KOPT-K1 (cell line): ENCODE data around the gene DSEL.

Source experiments
- H3K27ac ChIP-seq: fragments of 200-600 bp; sonication (generic); 2 replicates; pipeline ENCODE4 v1.5.1; 2016; ENCODE audit warnings: antibody characterized with exemption, mild to moderate bottlenecking, low read depth, low read length; ENCODE audit not compliant: poor library complexity, severe bottlenecking
- H3K36me3 ChIP-seq: fragments of 200-600 bp; sonication (generic); 2 replicates; pipeline ENCODE4 v1.5.1; 2017; ENCODE audit warnings: antibody characterized with exemption, mild to moderate bottlenecking, low read length, moderate library complexity; ENCODE audit not compliant: insufficient read depth
- H3K9me3 ChIP-seq: fragments of 200-600 bp; sonication (generic); 2 replicates; pipeline ENCODE4 v1.5.1; 2017; ENCODE audit warnings: antibody characterized with exemption, low read length, mild to moderate bottlenecking; ENCODE audit not compliant: insufficient read depth, poor library complexity, severe bottlenecking

Gene DSEL

DNA sequence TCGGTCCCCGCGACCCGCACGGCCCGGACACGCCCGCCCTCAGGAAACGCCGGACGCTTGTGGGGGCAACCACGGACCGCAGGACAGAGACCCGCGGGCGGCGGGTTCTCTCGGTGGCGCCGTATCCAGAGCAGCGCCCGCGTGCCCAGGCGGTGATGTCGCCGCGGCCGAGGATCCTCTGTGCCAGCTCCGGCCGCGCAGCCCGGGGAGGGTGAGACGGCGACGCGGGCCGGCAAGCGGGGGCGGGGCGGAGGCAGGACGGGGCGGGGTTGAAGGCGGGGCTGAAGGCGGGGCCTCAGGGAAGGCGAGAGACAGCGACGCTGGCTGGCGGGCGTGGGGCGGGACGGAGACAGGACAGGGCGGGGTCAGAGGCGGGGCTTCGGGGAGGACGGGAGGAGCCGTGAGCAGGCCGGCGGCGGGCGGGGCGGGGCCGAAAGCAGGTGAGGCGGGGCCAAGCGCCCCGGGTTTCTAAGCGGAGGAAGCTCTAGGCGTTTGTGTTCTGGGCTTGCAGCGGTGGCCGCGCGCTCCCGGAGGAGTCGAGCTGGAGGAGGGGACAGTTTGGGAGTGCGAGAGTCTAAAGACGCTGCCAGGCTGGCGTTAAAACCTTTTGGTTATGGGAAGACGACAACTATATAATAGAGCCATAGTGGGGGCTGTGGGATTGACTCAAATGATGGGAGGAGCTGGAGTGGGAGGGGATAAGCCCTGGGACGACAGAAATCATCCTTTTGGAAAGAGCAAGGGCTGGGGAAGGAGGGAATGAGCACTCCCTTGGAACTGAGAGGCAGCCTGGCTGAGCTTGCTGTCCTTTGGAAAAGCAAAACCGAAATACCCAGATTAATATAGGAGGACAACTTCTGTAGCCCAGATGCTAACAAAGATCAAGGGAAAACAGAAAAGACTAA lies at the start of gene DSEL:
TSS of gene DSEL (minus strand) at position 182 of the 905 bp plus-strand sequence. CDS start 2,112 bp downstream, outside the sequence.
- H3K9me3 ChIP-seq = peaks cover 5% of the 10 kb centered on the region
- H3K36me3 ChIP-seq = no peaks in the 10 kb centered on the region
- H3K27ac ChIP-seq = no peak within 1 kb of the TSS

GRCh38 chr18:67553437-67553836 lies 36.9 kb upstream of the DSEL start:
- no peaks in the 10 kb centered on the region for H3K36me3 ChIP-seq
- no peak overlapping the region for H3K27ac ChIP-seq
- H3K9me3 ChIP-seq = no peaks in the 10 kb centered on the region

DNA sequence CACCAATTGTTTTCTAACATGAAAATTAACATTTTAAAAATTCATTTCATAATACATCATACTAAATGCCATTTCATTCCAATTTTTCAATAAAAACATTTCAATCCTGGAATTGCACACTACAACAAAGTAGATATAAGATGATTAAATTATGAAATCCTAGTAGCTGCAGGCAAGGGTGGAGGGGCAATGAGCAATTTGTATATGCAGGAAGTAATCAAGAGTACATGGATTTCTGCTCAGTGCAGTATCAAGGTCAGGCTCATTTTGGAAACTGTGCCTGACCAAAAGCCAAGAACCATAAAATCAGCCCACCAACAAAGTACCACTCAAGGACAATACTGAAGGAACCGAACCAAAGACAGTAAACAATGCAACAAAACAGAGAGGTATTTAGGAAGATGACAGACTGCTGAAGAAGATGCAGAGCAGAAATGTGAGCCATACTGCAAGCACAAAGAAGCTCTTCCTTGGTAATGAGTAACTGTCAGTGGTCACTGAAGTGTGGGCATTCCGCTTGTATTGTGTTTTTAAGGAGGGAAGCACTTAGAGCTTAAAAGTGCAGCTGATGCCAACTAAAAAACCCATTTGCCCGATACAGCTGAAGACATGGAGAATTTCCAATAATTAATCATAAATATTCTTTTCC lies 34.5 kb upstream of the DSEL start:
- Histone ChIP-seq H3K36me3 (no peaks in the 10 kb centered on the region), H3K27ac (no peak overlapping the region)

GRCh38 chr18:67549946-67550345 lies 33.4 kb upstream of the DSEL start:
- H3K27ac ChIP-seq = no peak overlapping the region
- H3K9me3 ChIP-seq = no peaks in the 10 kb centered on the region
- H3K36me3 ChIP-seq = no peaks in the 10 kb centered on the region

More for the DNA sequence above, 34.5 kb upstream of the DSEL start:
- H3K9me3 ChIP-seq = no peaks in the 10 kb centered on the region

DNA sequence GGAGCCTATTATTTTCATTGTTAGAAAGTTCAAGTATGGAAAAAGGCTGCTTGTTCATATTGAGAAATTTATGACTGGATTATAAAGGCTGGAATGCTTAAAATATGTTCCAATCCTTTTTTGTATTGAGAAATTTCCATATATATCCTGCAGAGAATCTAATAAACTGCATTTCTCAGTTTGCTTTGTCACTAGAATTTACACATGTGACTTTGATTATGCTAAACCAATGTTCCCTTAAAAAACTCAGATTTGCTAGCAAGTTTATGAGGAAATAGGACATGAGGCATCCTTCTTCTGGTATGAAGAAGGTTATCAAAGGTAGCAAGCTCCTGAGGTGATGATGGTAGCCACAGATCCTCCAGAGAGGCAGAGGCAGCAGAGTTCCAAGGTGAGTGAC lies 29.2 kb upstream of the DSEL start:
- H3K36me3 ChIP-seq = no peaks in the 10 kb centered on the region
- no peaks in the 10 kb centered on the region for H3K9me3 ChIP-seq
- H3K27ac ChIP-seq = no peak overlapping the region

DNA sequence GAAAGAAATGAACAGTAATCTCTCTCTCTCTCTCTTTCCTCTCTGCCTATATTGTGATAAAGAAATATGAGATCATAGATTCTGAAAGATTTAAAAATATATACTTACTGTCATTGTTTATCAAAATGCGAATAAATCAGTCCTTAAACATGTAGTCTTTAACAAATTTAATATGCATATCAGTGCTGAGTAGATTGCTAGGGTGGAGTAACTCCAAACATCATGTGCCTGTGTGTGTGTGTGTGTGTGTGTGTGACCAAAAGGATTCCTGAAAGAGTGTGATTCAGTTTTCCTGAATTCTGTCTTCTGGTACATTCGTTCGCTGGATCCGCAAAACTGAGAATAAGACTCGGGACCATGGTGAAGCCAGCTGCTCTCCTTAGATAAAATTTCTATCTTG lies 24.0 kb upstream of the DSEL start:
- Histone ChIP-seq H3K27ac (no peak overlapping the region), H3K9me3 (no peaks in the 10 kb centered on the region), H3K36me3 (no peaks in the 10 kb centered on the region)

DNA sequence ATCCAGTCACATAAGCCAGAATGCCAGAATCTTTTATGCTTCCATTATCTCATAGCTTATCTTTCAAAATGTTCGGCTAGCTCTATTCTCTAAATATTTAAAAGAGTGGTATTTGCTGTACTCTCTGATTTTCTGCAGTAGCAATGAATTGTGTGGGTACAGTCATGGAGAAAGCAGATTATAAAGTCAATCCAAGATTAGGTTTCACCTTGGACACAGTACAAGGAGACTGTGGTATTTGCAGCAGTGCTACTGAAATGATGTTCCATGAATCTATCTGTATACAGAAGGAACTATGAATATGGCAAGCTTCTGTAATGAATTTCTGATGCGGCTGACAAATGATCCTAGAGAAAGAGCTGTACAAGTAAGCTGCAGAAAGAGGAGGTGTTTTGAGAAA lies 15.4 kb upstream of the DSEL start:
- no peaks in the 10 kb centered on the region for H3K36me3 ChIP-seq
- H3K27ac ChIP-seq = no peak overlapping the region
- no peaks in the 10 kb centered on the region for H3K9me3 ChIP-seq

DNA sequence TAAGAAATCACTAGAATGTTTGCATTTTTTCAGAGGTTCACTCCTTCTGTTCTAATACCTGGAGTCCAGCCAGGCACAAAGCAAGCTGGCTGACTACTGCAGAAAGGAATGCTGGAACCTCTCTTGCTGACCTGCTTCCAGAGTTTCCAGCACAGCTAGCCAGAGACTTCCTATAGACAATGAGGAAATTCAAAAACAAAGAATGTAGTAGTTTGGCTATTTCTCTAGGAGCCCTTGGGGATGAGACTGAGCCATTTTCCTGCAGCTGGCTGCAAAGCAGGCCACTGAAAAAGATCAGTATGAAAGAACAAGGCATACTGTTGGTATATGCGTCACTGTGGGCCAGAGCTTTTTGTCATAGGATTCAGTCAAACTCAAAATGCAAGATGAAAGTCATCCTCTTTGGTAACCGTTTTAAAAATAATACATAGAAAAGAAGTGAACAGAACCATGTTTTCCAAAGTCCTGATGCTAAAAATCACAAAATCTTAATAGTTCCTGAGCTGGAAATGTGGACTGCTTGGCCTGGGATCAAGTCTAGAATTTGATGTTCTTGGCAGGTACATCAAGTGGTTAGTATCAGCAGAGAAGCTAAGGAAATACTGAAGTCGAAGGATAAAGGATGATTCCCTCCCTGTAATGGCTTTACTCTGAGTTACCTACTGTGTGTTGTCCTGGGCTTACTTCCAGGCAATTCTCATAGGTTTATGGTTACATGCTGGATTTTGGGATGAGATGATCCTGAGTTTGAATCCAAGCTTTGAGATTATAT lies 9.0 kb upstream of the DSEL start:
- no peaks in the 10 kb centered on the region for H3K9me3 ChIP-seq
- H3K27ac ChIP-seq = no peak overlapping the region
- H3K36me3 ChIP-seq = no peaks in the 10 kb centered on the region

GRCh38 chr18:67520351-67520921 lies 3.9 kb upstream of the DSEL start:
- Histone ChIP-seq H3K9me3 (peaks cover 5% of the 10 kb centered on the region), H3K36me3 (no peaks in the 10 kb centered on the region), H3K27ac (no peak overlapping the region)

DNA sequence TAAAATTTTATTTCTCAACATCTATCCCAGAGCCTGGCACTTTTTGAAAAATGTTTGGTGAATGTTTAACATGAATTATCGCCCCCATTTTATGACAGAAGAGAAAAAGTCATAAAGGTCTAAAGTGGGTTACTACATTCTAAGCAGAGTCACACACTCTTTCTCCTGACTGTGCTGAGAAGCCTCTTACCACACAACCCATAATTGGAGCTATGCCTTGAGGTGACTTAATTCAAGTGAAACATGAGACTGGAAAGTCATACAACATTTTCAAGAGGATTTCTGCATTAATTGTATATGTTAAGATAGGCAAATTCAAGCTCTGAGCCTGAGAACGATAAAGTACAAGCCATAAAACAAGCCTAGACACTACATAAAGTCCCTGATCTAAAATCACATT lies 3.1 kb upstream of the DSEL start:
- Histone ChIP-seq H3K9me3 (peaks cover 5% of the 10 kb centered on the region), H3K27ac (no peak overlapping the region), H3K36me3 (no peaks in the 10 kb centered on the region)

DNA sequence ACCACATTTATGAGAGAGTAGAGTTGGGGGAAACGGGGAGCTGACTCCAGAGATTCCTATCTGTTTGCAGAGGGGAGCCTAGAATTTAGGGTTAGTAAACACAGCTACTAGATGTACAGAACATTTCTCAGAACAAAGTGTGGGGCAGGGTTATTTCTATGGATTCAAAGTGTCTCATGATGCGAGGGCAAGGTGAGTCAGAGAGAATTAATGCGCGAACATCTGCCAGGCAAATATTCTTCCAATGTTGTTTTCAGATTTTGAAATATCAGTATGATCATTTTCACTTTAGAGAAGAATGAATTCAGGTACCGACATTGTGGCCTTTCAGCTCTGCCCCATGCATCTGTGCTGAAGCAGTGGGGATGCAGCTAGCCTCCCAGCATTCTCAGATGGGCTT lies 2.0 kb upstream of the DSEL start:
- no peaks in the 10 kb centered on the region for H3K36me3 ChIP-seq
- H3K27ac ChIP-seq = no peak overlapping the region
- H3K9me3 ChIP-seq = peaks cover 5% of the 10 kb centered on the region

DNA sequence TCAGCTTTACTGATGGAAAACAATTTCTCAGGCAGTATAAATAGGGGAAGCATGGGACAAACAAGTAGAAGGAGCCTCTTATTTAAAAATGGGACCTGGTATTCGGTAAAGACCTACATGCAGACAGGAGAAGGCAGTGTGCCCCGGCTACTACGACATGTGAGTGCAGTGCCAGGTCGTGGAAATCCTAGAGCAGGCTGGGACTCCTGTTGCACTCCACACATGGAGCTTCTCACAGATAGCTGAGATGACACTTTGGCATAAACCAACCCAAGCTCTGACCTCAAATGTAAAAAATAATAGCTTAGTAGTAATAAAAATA lies 885 bp upstream of the DSEL start:
- no peaks in the 10 kb centered on the region for H3K36me3 ChIP-seq

GRCh38 chr18:67515942-67516538 lies 480 bp downstream of the DSEL start:
- Histone ChIP-seq H3K9me3 (peaks cover 5% of the 10 kb centered on the region), H3K36me3 (no peaks in the 10 kb centered on the region), H3K27ac (no peak overlapping the region)

More for the DNA sequence above, 885 bp upstream of the DSEL start:
- Histone ChIP-seq H3K9me3 (peaks cover 5% of the 10 kb centered on the region), H3K27ac (no peak overlapping the region)

DNA sequence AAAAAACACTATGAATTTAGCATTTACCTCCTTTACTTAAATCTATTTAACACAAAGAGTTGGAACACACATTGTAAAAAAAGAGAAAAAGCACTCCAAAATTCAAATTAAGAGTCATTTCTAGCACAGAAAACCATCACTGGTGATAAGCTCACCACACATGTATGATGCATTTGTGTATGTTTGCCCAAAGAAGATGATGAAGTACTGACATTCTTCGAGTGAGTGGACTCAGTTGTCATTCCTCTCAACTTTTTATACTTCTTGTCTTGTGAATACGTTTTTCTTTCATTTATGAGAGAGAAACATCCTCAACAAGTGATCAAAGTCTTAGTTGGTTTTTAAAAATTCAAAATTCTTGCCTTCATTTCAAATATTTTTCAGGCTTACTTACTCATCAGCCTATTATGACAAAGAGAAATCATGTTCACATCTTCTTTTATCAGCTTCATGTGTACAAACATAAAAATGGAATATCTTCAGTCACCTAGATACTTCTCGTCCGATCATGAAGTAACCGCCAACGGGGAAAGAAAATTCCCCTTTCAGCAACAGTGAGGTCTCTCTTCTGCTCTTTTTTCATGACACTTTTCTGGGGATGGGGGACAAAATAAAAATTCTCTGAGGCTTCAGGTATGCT lies 1.5 kb downstream of the DSEL start:
- H3K36me3 ChIP-seq = no peaks in the 10 kb centered on the region
- peaks cover 5% of the 10 kb centered on the region for H3K9me3 ChIP-seq
- H3K27ac ChIP-seq = no peak overlapping the region
